Vagina (tissue), 2 donors: ENCODE measurements around the gene MFSD8.

Experiments
- CTCF ChIP-seq, 3 experiments: fragments of 450-650 bp in 2 of 3; fragments of 200-600 bp in 1 of 3; sonication (generic) in 1 of 3; IDR thresholded peaks; one replicate each; pipeline ENCODE4 v1.5.1; 2017 to 2019; ENCODE audit warnings: antibody characterized with exemption in 3 of 3, mild to moderate bottlenecking in 2 of 3, moderate library complexity in 2 of 3
- POLR2AphosphoS5 ChIP-seq, 2 donors: sonication (generic); formaldehyde crosslinking; IDR thresholded peaks; one replicate each; pipeline ENCODE4 v1.9.0; 2017; ENCODE audit warnings: antibody characterized with exemption in 2 of 2, mild to moderate bottlenecking in 2 of 2, low read depth in 1 of 2; ENCODE audit not compliant: insufficient read depth in 1 of 2

GRCh38 chr4:127905029-127905428, 59.9 kb downstream of the MFSD8 start:
- no peak for TF ChIP-seq POLR2AphosphoS5 (IDR thresholded peaks at IDR 0.05; ENCODE audit: insufficient read depth in 1 of 2, low read depth in 1 of 2)
- no peak for TF ChIP-seq CTCF (IDR thresholded peaks at IDR 0.05)
